Loucy (cell line): ENCODE measurements around the gene TBX15.

Source experiments
- H2AFZ ChIP-seq: fragments of 200-600 bp; sonication (generic); 2 replicates; pipeline ENCODE4 v1.6.0; 2016; ENCODE audit warnings: antibody characterized with exemption, mild to moderate bottlenecking, low read length, moderate library complexity
- H3F3A ChIP-seq: fragments of 200-600 bp; 2 replicates; pipeline ENCODE4 v1.6.0; 2016; ENCODE audit warnings: antibody characterized with exemption, low read depth, mild to moderate bottlenecking
- H3K27me3 ChIP-seq: fragments of 200-600 bp; sonication (generic); 2 replicates; pipeline ENCODE4 v1.6.1; 2014; ENCODE audit warnings: low read length, mild to moderate bottlenecking; ENCODE audit not compliant: insufficient read depth, poor library complexity, severe bottlenecking
- H3K36me3 ChIP-seq: fragments of 200-600 bp; sonication (generic); 2 replicates; pipeline ENCODE4 v1.6.1; 2016; ENCODE audit warnings: low read length; ENCODE audit not compliant: insufficient read depth
- H3K4me1 ChIP-seq: fragments of 200-600 bp; sonication (generic); 2 replicates; pipeline ENCODE4 v1.5.1; 2014; ENCODE audit warnings: low read length, mild to moderate bottlenecking; ENCODE audit not compliant: insufficient read depth, poor library complexity, severe bottlenecking
- H3K4me2 ChIP-seq: fragments of 200-600 bp; sonication (generic); 2 replicates; pipeline ENCODE4 v1.6.0; 2014; ENCODE audit warnings: antibody characterized with exemption, low read length, low read depth, mild to moderate bottlenecking; ENCODE audit not compliant: poor library complexity, severe bottlenecking
- H3K4me3 ChIP-seq: fragments of 200-600 bp; sonication (generic); 2 replicates; pipeline ENCODE4 v1.5.1; 2014; ENCODE audit warnings: low read length, mild to moderate bottlenecking, mixed read lengths; ENCODE audit not compliant: poor library complexity, severe bottlenecking
- H3K79me2 ChIP-seq: fragments of 200-600 bp; sonication (generic); 2 replicates; pipeline ENCODE4 v1.6.1; 2014; ENCODE audit warnings: low read length; ENCODE audit not compliant: insufficient read depth
- H3K9ac ChIP-seq: fragments of 200-600 bp; sonication (generic); 2 replicates; pipeline ENCODE4 v1.6.0; 2014; ENCODE audit warnings: mild to moderate bottlenecking, low read depth, low read length, moderate library complexity; ENCODE audit not compliant: poor library complexity, severe bottlenecking
- H3K9me2 ChIP-seq: fragments of 200-600 bp; sonication (generic); replicated peaks from 2 replicates; pipeline ENCODE4 v1.6.1; 2016; ENCODE audit warnings: low read depth, low read length, mixed read lengths
- H3K9me3 ChIP-seq: fragments of 200-600 bp; sonication (generic); 2 replicates; pipeline ENCODE4 v1.6.1; 2014; ENCODE audit warnings: mild to moderate bottlenecking, antibody characterized with exemption, low read length, low read depth; ENCODE audit not compliant: insufficient read depth
- H4K20me1 ChIP-seq: fragments of 200-600 bp; sonication (generic); 2 replicates; pipeline ENCODE4 v1.6.0; 2014; ENCODE audit warnings: antibody characterized with exemption, low read length, mild to moderate bottlenecking; ENCODE audit not compliant: insufficient read depth, poor library complexity, severe bottlenecking
- CTCF ChIP-seq: fragments of 200-600 bp; sonication (generic); conservative IDR thresholded peaks from 2 replicates; pipeline ENCODE4 v1.5.1; 2014; ENCODE audit warnings: mild to moderate bottlenecking, antibody characterized with exemption, low read length
- EZH2phosphoT487 ChIP-seq: fragments of 200-600 bp; IDR thresholded peaks from 2 replicates; pipeline ENCODE4 v1.6.1; 2018; ENCODE audit warnings: antibody characterized with exemption, mild to moderate bottlenecking, moderate library complexity, borderline replicate concordance

Gene TBX15

GRCh38 chr1:118911571-118911970, 76.6 kb downstream of the TBX15 start:
- H3K4me3 ChIP-seq = no peak overlapping the region
- TF ChIP-seq CTCF = no peak
- TF ChIP-seq EZH2phosphoT487 = no peak
- no peak overlapping the region for H3K9ac ChIP-seq
- no peaks in the 10 kb centered on the region for H4K20me1 ChIP-seq
- no peaks in the 10 kb centered on the region for H3K79me2 ChIP-seq
- H3K4me2 ChIP-seq = no peak overlapping the region
- H3K9me3 ChIP-seq = no peaks in the 10 kb centered on the region; the same call in 1 of the 2 replicates
- H3K27me3 ChIP-seq = no peaks in the 10 kb centered on the region
- H3K36me3 ChIP-seq = no peaks in the 10 kb centered on the region
- H2AFZ ChIP-seq = no peak overlapping the region
- H3K4me1 ChIP-seq = no peaks in the 10 kb centered on the region
- H3K9me2 ChIP-seq = no peaks in the 10 kb centered on the region
- H3F3A ChIP-seq = no peaks in the 10 kb centered on the region

- Histone ChIP-seq H3F3A (no peaks in the 10 kb centered on the region), H3K9ac (no peak overlapping the region), H3K4me1 (no peaks in the 10 kb centered on the region), H3K4me2 (no peak overlapping the region), H3K9me2 (no peaks in the 10 kb centered on the region), H3K79me2 (no peaks in the 10 kb centered on the region), H3K9me3 (no peaks in the 10 kb centered on the region; the same call in 1 of the 2 replicates), H3K36me3 (no peaks in the 10 kb centered on the region), H4K20me1 (no peaks in the 10 kb centered on the region), H3K27me3 (no peaks in the 10 kb centered on the region), H2AFZ (no peak overlapping the region), H3K4me3 (no peak overlapping the region)
- TF ChIP-seq EZH2phosphoT487 (no peak), CTCF (no peak)
Observed at GRCh38 chr1:118907466-118907865, 80.7 kb downstream of the TBX15 start.

GRCh38 chr1:118905671-118906070, 82.5 kb downstream of the TBX15 start:
- no peaks in the 10 kb centered on the region for H3K36me3 ChIP-seq
- no peaks in the 10 kb centered on the region for H3K4me1 ChIP-seq
- TF ChIP-seq CTCF = no peak
- TF ChIP-seq EZH2phosphoT487 = no peak
- H3K9me3 ChIP-seq = no peaks in the 10 kb centered on the region; the same call in 1 of the 2 replicates
- H3K79me2 ChIP-seq = no peaks in the 10 kb centered on the region
- no peaks in the 10 kb centered on the region for H3K9me2 ChIP-seq
- no peaks in the 10 kb centered on the region for H3K27me3 ChIP-seq
- H3F3A ChIP-seq = no peaks in the 10 kb centered on the region
- no peak overlapping the region for H3K9ac ChIP-seq
- H4K20me1 ChIP-seq = no peaks in the 10 kb centered on the region
- H2AFZ ChIP-seq = no peak overlapping the region
- H3K4me2 ChIP-seq = no peak overlapping the region
- no peak overlapping the region for H3K4me3 ChIP-seq
